Glomerular visceral epithelial cell (primary cell): ENCODE data around the gene PSMB10.

Experiments
- DNase-seq: peaks from one replicate; pipeline ENCODE4 v3.0.0-alpha.2; 2016; ENCODE audit errors: extremely low spot score

Gene PSMB10

GRCh38 chr16:67963662-67964321, 27.1 kb upstream of the PSMB10 start:
- DNase-seq = no peak

- no peak for DNase-seq
These were observed 26.6 kb upstream of the PSMB10 start for GRCh38 chr16:67963292-67963661.

DNA sequence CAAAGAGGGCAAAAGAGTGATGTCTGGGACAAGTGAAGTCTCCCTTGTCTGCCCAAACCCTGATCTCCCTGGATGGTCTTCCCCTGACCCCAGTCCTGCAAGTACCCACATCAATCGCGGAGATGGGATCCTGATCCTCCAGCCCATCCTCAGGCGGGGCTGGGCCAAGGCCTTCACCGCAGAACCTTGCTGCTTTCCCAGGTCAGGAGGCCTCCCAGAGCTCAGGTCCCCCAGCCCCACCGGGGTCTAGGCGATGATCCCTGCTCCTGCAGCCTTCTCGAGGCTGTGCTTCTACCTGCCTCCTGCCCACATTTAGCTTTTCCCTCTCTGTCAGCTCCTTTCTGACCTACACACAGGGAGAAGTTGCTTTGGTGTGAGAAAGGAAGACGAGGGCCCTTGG, 25.5 kb upstream of the PSMB10 start:
- no peak for DNase-seq

DNA sequence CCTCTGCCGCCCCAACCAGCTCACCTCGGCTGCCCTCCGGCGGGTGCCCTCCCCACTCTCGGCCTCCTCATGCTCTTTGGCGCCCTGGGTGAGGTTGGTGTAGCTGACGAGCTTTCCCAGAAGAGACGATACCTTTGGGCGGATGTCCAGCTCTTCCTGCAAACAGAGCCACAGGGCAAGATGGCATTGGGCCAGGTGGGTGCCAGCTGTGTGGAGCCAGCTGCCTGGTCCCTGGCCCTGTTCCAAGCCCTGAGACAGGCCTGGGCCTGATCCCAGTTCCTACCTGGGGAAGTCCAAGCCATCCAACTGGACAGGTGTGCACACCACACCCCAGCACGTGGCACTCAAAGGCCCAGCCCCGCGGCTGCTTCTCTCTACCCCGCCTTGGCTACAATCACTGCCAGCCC, 24.9 kb upstream of the PSMB10 start:
- no peak for DNase-seq

DNA sequence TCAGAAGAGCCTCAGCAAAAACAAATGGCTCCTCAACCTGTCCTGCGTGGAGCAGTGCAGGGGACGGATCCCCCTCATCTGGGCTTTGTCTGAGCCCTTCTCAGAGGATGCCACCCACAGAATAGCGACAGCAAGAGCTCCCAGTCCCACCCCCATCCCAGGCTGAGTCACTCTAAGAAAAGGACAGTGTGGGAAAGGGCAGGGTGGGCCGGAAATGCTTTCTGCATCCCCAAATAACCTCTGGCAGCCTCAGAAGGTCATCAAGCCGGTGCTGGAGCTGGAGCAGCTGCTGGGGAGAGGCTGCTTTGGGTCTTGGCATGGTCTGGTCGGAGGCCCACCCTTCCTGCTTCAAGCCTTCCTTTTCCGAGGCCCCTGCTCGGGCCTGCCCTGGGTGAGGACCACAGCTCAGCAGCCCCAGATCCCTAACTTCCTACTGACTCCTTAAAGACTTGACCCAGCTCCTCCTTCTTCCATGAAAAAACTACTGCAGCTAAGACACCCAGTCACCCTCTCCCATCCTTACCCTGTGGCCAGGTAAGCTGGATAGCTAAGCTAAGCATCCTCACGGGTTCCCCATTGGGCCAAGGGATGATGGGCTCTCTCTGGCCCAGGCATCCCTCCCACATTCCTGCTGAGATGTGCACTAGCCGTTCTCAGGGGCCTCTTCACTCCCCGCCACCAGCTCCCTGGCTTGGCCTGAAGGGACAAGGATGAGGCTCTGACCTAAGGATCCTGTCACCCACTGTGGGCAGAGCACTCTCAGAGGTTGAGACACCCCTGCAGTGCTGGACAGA, 23.1 kb upstream of the PSMB10 start:
- DNase-seq = no peak

- DNase-seq = no peak
These were observed 21.0 kb upstream of the PSMB10 start for GRCh38 chr16:67957622-67958021.

GRCh38 chr16:67954421-67955196, 18.0 kb upstream of the PSMB10 start:
- no peak for DNase-seq

DNA sequence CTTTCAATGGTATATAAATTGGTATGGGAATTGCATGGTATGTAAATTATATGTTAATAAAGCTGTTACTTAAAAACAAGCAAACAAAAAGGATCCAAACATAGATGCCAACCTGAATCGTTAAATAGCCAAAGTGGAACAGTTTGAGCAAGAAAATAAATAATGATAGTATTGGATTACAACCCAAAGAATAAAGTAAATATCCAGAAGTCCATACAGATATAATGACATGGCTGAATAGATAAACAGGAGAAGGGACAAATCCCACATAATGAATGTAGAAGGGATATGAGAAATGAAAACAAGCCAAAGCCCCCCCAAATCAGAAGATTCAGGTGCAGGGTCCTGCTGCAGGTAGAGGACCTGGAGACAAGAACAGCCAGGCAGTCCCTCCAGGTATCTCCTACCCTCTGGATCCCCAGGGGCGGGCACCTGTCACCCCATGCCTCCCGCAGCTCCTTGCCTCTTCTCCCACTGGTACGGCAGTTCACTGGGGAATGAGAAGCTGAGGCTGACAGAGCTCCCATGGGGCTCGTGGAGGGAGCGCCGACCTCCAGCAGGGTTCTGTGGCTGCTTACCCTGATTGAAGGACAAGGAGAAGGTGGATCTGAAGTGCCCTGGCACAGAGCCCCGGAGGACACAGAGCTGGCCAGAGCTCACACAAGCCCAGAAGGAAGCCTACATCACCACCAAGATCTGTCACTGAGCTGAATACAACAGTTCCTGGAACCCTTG, 17.2 kb upstream of the PSMB10 start:
- no peak for DNase-seq

DNA sequence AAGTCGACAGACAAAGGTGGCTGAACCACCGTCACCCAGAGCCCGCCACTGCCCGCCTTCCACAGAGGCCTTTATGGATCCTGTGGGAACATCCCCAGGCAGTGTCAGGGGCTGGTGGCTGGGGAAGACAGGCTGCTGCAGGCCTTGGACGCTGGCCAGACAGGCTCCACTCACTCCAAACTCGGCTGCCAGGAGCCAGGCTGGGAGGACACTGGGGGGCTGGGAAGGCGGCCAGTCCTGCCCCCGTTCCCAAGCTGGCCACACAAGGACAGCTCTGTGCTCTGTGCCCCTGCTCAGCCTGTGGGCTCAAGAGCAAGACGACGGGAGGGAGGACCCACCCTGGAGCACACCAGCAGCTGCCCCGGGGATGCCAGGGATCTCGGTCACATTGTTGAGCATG, 14.8 kb upstream of the PSMB10 start:
- no peak for DNase-seq

GRCh38 chr16:67950335-67950843, 13.7 kb upstream of the PSMB10 start:
- DNase-seq = no peak

DNA sequence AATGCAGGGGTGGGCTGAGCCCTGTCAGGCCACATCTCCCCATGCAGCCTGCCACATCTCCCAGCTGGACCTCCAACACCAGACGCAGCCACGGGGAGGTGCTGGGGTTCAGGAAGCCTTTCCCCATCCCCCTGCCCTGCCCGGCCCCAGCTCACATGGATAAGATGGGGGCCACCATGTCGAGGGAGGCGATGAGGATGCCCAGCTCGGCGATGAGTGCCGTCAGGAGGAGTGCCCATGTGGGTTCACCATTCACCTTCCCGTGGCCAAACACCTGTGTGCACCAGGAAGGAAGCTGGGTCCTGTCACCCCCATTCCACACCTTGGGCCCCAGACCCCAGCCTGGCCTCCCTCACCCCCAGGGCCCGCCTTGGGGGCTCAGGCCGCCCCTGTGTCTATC, 13.0 kb upstream of the PSMB10 start:
- no peak for DNase-seq

DNA sequence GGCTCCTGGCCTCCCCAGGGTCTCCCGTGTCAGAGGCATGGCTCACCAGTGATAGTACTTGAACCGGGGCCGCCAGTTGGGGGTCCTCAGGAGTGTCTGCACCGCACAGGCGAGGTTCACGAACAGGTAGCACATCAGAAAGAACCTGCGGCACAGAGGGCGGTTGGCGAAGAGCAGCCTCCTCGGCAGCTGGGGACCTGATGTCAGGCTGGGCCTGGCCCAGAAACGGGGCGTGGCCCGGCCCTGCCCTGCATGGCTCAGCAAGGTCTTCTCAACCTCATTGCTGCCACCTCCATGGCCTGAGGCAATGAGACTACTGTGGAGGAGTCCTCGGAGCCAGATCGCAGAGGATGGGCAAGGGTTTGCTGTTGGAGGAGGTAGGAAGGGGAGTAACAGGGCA, 11.4 kb upstream of the PSMB10 start:
- DNase-seq = no peak

GRCh38 chr16:67946966-67947558, 10.4 kb upstream of the PSMB10 start:
- no peak for DNase-seq

DNA sequence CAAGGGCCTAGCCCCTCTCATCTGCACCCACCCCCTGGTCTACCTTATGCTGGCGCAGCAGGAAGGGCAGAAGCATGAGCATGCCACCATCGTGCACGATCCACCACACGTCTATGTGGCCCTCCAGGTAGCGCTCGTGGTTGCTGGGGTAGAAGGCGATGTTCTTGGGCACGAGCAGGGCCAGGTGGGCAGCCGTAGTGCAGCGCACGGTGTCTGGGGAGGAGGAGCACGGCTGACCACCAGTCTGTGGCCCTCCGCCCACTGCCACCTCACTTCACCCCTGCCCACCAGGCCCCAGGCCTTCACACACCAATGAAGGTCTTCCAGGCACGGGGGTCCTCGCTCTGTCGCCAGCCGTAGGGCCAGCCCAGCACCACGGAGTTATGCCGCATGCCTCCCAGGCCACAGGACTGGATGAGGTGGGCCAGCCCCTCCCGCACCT, 9.5 kb upstream of the PSMB10 start:
- no peak for DNase-seq

GRCh38 chr16:67945392-67945933, 8.8 kb upstream of the PSMB10 start:
- DNase-seq = no peak

DNA sequence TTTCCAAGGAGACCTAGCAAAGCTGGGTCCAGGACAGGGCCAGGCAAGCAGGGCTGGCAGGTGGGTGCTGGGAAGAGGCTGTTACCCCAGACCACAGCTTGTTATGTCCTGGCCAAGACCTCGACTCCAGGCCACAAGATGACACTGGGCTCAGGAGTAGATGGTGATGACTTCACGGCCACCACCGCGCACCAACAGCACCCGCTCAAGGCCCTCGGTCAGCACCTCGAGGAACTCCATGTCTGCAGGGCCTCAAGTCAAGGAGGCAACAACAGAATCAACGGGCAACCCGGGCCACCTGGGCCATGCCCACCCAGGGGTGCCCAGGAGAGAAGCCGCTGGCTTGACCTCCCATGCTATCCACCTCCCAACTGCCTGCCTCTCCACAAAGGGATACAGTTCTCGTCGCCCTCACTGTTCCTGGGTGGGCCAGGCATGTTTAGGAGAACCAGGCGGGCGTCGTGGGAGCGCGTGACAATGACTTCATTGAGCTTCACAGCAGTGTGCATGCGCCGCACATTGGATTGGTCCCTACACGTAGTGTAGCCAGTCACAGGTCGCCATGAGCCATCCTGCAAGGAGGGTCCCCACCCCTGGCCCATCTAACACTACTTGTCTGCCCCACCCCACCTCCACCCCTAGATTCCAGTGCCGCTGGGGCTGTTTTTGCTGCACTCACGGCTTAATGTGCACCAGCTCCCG, 8.2 kb upstream of the PSMB10 start:
- DNase-seq = no peak

- DNase-seq = no peak
These were observed 7.2 kb upstream of the PSMB10 start, which contains the start of gene LCAT for GRCh38 chr16:67943619-67944504. Gene LCAT (minus strand): TSS chr16:67944120. CDS start chr16:67944101, 19 bp downstream.

DNA sequence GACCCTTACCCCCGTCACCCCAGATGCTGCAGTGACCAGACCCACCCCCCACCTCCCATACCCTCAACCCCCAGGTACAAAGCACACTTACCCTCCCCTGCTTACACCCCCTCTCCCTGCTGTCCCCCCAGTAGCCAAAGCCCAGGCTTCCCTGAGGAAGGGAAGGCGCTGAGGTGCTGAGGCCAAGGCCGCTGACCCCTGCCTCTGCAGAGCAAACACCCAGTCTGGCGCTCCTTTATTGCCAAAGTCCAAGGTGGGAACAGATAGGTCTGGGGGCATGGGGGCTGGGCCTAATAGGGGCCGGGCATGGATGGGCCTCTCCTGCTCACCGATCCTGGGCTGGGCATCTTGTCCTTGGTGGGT, 6.6 kb upstream of the PSMB10 start:
- no peak for DNase-seq

DNA sequence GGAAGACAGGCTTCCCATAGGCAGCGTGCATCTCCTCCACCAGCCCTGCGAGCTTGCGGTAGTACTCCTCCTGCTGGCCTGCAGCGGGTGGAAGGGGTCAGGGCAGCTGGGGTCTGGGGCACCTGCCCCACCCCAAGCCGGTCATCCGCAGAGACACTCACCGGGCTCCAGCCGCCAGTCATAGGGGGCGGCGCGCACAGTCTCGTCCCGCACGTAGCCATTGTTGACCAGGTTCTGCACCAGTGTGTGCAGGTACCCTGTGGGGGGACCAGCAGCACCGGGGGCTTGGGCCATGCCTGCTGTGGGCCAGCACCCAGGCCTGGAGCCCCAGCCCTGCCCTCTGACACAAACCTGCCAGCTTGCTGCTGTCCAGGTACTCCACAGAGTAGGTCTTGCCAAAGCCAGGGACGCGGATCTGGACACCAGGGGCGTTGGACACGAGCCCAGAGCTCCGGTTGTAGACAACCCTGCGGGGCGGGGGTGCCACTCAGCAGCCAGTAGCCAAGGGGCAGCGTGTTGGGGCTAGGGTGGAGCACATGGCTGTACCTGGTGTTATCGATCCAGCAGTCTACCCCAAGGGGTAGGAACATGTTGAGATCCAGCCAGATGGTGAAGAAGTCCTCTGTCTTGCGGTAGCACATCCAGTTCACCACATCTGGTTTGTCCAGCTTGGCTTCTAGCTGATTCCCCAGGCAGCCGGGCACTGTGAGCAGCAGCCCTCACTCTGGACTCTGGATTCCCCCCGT, 6.0 kb upstream of the PSMB10 start:
- no peak for DNase-seq
